GM13976 (cell line): ENCODE data around the gene EXO1.

Experiments used
- DNase-seq: peaks from one replicate; pipeline ENCODE4 v3.0.0; 2012; ENCODE audit warnings: low spot score
- in situ Hi-C: fragments of 300-500 bp; cut with MboI; formaldehyde crosslinking; loops from one replicate; pipeline ENCODE4 v1.12.0; 2022; ENCODE audit warnings: low sequenced_read_pairs, mixed read lengths, inconsistent platforms; ENCODE audit not compliant: unreplicated experiment
- TF ChIP-seq, protein P1 (sequence below): IDR thresholded peaks from 2 replicates; pipeline ENCODE4 v1.5.1; 2012; ENCODE audit warnings: borderline replicate concordance, mild to moderate bottlenecking; ENCODE audit not compliant: insufficient read depth; ENCODE audit errors: extremely low read depth, missing control alignments, control extremely low read depth

EXO1 gene

DNA sequence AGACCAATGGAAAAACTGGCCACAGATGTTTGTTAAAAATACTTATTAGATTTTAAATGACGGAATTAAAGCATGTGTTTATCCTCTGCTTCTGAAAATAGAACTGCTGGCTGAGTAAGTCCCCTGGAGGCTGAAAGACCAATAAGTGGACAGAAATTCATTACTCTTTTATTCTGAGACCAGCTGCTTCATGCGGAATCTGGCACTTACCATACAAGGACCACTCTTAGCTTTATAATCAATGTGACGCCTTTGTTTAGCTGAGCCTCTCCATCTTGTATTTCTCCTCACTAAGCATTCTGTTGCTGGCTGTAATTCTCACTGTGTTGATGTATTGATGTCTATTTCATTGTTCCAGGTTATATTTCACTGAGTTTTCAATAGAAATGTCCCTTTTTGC is 6.3 kb upstream of the EXO1 start:
- in situ Hi-C loops = no loop called here
- TF ChIP-seq, protein P1, sequence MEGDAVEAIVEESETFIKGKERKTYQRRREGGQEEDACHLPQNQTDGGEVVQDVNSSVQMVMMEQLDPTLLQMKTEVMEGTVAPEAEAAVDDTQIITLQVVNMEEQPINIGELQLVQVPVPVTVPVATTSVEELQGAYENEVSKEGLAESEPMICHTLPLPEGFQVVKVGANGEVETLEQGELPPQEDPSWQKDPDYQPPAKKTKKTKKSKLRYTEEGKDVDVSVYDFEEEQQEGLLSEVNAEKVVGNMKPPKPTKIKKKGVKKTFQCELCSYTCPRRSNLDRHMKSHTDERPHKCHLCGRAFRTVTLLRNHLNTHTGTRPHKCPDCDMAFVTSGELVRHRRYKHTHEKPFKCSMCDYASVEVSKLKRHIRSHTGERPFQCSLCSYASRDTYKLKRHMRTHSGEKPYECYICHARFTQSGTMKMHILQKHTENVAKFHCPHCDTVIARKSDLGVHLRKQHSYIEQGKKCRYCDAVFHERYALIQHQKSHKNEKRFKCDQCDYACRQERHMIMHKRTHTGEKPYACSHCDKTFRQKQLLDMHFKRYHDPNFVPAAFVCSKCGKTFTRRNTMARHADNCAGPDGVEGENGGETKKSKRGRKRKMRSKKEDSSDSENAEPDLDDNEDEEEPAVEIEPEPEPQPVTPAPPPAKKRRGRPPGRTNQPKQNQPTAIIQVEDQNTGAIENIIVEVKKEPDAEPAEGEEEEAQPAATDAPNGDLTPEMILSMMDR = no peak
- DNase-seq = no peak

DNA sequence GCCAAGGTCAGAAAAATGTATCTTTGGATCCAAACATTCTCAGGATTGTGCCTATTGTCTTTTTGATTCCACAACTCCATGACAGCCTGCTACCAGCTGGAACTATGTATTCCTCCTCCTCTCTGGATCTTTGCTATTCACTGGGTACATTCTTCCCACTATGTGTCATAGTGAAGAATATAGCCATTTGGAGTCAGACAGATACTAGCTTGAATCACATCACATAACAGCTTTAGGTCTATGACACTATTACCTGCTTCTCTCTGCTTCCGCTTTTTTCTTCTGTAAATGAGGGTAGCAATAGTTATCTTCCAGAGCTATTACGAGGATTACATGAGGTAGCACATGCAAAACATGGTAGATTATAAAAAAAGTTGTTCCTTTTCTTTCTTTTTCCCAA is 5.4 kb upstream of the EXO1 start:
- TF ChIP-seq, protein P1 = no peak
- no peak for DNase-seq
- in situ Hi-C loops = no loop called here

DNA sequence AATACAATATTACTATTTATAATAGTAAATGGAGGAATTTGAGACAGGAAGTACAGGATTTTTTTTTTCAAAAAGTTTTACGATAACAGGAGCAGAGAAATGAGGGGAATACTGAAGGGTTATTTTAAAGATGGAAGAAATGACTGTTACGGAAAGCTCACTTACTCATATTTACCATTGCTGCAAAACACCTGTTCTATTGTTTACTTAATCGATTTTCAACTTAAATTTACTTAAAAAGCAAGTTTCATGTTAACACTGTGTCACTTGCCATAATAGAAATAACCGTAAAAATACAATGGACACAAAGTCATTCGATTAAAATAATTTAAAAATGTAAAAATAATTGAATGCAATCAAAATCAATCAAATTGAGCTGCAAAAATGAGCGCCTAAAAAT is 3.4 kb upstream of the EXO1 start:
- TF ChIP-seq, protein P1 = no peak
- in situ Hi-C loops = no loop called here
- no peak for DNase-seq

DNA sequence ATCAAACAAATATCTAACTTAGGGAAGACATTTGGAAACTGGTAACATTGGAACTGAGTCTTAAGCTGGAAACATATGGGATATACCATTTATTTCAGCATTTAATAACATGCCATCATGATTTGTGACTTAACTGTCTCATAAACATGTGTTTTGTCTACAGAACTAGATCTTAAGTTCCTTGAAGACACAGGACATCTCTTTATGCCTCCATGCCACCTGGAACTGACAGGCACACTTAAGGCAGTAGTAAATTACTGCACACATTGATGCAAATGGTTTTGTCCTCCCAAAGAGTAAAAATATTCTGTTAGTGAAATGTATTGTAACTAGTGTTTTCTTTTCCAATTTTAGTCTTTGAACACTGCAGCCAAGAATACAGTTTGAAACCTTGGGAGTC is 1.6 kb upstream of the EXO1 start:
- in situ Hi-C loops = no loop called here
- no peak for DNase-seq
- TF ChIP-seq, protein P1 = no peak

DNA sequence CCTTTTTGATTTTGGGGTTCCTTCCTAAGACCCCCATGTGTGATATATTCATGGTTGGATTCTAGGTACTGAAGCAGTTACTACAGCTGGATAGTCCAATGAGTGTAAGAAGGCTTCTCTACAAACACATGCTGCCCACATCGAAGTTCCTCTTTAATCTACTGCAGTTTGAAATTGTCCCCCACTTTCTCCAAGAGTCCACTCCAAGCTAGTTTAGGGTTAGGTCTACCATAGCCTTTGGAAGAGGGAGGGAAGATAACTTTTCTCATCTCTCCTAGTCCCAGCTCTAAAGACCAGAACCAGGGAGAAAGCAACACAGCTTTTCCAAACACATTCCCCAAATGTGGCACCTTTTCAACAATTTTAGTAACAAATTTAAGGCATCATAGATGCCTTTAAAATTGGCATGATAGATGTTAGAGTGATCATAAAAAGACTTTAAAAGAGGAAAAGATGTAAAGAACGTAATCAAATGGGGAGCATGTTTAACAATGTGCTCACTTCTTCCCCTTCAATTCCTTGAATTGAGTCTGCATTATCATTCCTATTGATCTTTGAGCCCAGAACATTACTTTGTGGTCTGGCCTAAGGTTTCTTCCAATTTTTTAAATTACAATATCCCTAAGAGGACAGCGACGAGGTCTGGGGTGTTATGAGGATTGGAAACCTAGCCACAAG is 1.0 kb upstream of the EXO1 start:
- no peak for DNase-seq
- in situ Hi-C loops = no loop called here

DNA sequence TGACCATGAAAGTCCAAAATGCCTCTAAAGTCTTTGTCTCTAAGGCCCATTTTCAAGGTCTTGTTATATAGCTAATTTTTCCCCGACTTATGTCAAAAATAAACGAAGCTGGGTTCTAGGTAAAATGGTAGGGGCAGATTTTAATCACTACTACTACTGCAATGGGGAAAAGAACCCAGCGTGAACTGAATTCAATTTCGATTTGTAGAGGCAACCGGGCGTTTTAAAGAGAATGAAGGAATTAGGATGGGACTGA is 536 bp upstream of the EXO1 start:
- TF ChIP-seq, protein P1 = no peak
- DNase-seq = no peak
- in situ Hi-C loops = no loop called here

More for the DNA sequence above, 1.0 kb upstream of the EXO1 start:
- TF ChIP-seq, protein P1 = no peak

DNA sequence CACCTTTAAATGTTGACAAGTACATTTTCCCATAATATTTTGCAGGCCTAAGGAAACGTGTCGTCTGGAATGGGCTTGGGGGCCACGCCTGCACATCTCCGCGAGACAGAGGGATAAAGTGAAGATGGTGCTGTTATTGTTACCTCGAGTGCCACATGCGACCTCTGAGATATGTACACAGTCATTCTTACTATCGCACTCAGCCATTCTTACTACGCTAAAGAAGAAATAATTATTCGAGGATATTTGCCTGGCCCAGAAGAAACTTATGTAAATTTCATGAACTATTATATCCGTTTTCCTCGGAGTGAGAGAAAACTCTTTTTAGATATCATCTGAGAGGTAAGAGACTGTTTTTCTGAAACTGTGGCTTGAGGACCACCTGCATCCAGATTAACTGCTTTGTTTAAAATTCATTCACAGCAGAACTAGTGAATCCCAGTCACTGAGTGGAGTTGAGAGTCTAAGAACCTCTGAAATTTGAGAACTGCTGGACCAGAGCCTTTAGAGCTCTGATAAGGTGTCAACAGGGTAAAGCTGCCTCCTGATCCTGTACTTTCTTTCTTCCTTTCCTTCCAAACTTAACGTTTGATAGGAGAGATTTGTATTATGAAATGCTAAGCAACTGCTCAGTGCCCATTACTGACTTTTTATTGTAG is 811 bp downstream of the EXO1 start:
- TF ChIP-seq, protein P1 = no peak
- in situ Hi-C loops = no loop called here
- DNase-seq = no peak
